Measurements from ENCODE around the gene SLC6A20.

DNA sequence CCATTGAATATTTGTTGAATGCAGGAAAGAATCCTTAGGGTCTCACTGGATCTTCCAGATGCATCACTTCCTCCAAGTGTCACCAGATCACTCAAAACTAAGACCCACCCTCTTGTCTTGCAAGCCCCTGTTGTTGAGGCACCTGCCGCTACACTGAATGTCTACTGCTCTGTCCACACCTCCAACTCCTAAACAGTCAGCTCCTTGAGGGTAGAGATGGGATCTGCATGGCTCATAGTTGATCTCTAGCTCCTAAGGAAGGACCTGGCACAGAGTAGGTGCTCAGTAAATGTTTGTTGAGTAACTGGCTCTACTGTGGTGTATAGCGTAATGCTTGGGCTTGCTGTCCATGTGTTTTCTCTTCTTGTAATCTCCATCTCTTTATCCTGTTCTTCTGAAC, 8.8 kb downstream of the SLC6A20 start:
- TF ChIP-seq ZFX (IDR thresholded peaks at IDR 0.05) (no peak), POLR2A (IDR thresholded peaks at IDR 0.05; ENCODE audit: borderline replicate concordance, extremely low read depth, insufficient read depth, insufficient read length) (no peak), EZH2 (IDR thresholded peaks at IDR 0.05) (no peak), SRF (IDR thresholded peaks at IDR 0.05; ENCODE audit: low read depth) (no peak), TCF7L2 (IDR thresholded peaks at IDR 0.05; ENCODE audit: borderline replicate concordance, extremely low read depth, insufficient read depth, insufficient read length) (no peak), ZNF274 (IDR thresholded peaks at IDR 0.05; ENCODE audit: low read depth, low read length) (no peak), SIN3A (IDR thresholded peaks at IDR 0.05; ENCODE audit: low read depth) (no peak)
- TF ChIP-seq, protein P1, sequence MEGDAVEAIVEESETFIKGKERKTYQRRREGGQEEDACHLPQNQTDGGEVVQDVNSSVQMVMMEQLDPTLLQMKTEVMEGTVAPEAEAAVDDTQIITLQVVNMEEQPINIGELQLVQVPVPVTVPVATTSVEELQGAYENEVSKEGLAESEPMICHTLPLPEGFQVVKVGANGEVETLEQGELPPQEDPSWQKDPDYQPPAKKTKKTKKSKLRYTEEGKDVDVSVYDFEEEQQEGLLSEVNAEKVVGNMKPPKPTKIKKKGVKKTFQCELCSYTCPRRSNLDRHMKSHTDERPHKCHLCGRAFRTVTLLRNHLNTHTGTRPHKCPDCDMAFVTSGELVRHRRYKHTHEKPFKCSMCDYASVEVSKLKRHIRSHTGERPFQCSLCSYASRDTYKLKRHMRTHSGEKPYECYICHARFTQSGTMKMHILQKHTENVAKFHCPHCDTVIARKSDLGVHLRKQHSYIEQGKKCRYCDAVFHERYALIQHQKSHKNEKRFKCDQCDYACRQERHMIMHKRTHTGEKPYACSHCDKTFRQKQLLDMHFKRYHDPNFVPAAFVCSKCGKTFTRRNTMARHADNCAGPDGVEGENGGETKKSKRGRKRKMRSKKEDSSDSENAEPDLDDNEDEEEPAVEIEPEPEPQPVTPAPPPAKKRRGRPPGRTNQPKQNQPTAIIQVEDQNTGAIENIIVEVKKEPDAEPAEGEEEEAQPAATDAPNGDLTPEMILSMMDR (IDR thresholded peaks at IDR 0.05 in 2 of 3, conservative IDR thresholded peaks at IDR 0.05 in 1 of 3; ENCODE audit: borderline replicate concordance in 1 of 3, insufficient read depth in 1 of 3, low read depth in 2 of 3, low read length in 2 of 3) = no peak
- TF ChIP-seq, protein P2, sequence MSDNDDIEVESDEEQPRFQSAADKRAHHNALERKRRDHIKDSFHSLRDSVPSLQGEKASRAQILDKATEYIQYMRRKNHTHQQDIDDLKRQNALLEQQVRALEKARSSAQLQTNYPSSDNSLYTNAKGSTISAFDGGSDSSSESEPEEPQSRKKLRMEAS (IDR thresholded peaks at IDR 0.05) = no peak
- TF ChIP-seq, protein P3, sequence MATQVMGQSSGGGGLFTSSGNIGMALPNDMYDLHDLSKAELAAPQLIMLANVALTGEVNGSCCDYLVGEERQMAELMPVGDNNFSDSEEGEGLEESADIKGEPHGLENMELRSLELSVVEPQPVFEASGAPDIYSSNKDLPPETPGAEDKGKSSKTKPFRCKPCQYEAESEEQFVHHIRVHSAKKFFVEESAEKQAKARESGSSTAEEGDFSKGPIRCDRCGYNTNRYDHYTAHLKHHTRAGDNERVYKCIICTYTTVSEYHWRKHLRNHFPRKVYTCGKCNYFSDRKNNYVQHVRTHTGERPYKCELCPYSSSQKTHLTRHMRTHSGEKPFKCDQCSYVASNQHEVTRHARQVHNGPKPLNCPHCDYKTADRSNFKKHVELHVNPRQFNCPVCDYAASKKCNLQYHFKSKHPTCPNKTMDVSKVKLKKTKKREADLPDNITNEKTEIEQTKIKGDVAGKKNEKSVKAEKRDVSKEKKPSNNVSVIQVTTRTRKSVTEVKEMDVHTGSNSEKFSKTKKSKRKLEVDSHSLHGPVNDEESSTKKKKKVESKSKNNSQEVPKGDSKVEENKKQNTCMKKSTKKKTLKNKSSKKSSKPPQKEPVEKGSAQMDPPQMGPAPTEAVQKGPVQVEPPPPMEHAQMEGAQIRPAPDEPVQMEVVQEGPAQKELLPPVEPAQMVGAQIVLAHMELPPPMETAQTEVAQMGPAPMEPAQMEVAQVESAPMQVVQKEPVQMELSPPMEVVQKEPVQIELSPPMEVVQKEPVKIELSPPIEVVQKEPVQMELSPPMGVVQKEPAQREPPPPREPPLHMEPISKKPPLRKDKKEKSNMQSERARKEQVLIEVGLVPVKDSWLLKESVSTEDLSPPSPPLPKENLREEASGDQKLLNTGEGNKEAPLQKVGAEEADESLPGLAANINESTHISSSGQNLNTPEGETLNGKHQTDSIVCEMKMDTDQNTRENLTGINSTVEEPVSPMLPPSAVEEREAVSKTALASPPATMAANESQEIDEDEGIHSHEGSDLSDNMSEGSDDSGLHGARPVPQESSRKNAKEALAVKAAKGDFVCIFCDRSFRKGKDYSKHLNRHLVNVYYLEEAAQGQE (IDR thresholded peaks at IDR 0.05; ENCODE audit: low read depth) = no peak
